ENCODE results near the gene PLPP1.

- no peak for TF ChIP-seq EZH2 (IDR thresholded peaks at IDR 0.05; ENCODE audit: insufficient read depth, poor library complexity, severe bottlenecking)
- no peak for TF ChIP-seq EZH2phosphoT487 (IDR thresholded peaks at IDR 0.05; ENCODE audit: insufficient read depth, low read depth)
These were observed 12.9 kb downstream of the PLPP1 start for GRCh38 chr5:55521881-55522280.

Measured in GM23248 (cell line).